Glutamatergic neuron (in vitro differentiated cells): ENCODE measurements around the gene MAST1. TPM values are rescaled to one million over a fixed set of nuclear protein-coding genes. Genes with fewer than 3 reads are reported as not detected.

Experiments
- DNase-seq: peaks from one replicate; pipeline ENCODE4 v3.0.0; 2022
- H3K27ac Mint-ChIP-seq: one replicate; pipeline ENCODE4 v1.8.0; 2020; ENCODE audit warnings: mild to moderate bottlenecking, mixed read lengths, inconsistent platforms; ENCODE audit not compliant: unreplicated experiment
- H3K27me3 Mint-ChIP-seq: one replicate; pipeline ENCODE4 v1.8.0; 2020; ENCODE audit warnings: mild to moderate bottlenecking, moderate library complexity, mixed read lengths, inconsistent platforms; ENCODE audit not compliant: unreplicated experiment
- H3K36me3 Mint-ChIP-seq: one replicate; pipeline ENCODE4 v1.8.0; 2020; ENCODE audit warnings: mild to moderate bottlenecking, mixed read lengths, inconsistent platforms; ENCODE audit not compliant: unreplicated experiment
- H3K4me1 Mint-ChIP-seq: one replicate; pipeline ENCODE4 v1.8.0; 2020; ENCODE audit warnings: mild to moderate bottlenecking, low read depth, mixed read lengths, inconsistent platforms; ENCODE audit not compliant: unreplicated experiment
- H3K4me3 Mint-ChIP-seq: one replicate; pipeline ENCODE4 v1.8.0; 2020; ENCODE audit warnings: mild to moderate bottlenecking, mixed read lengths, inconsistent platforms; ENCODE audit not compliant: unreplicated experiment
- H3K9me3 Mint-ChIP-seq: one replicate; pipeline ENCODE4 v1.8.0; 2020; ENCODE audit warnings: mild to moderate bottlenecking, moderate library complexity, mixed read lengths, inconsistent platforms; ENCODE audit not compliant: unreplicated experiment
- CTCF ChIP-seq: fragments of 200-600 bp; sonication (generic); IDR thresholded peaks from one replicate; pipeline ENCODE4 v1.5.0; 2021; ENCODE audit not compliant: partially characterized antibody, unreplicated experiment
- total RNA-seq: library from RNA; stranded (reverse); fragmentation: NEBNext Ultra II Directional; extraction: Animal tissue kit (Norgen Biotek cat#: 25700); gene quantifications from one replicate; pipeline ENCODE4 v1.2.1, GENCODE V29; 2021; ENCODE audit not compliant: unreplicated experiment

Gene MAST1
- total RNA-seq, 1 donor from 2014 or later: 230 TPM

- Mint-ChIP-seq H3K4me3 (peak overlapping the region; percentile 76), H3K4me1 (peaks cover 21% of the 10 kb centered on the region)
- no peak for DNase-seq
Observed at GRCh38 chr19:12790628-12791344, 47.5 kb upstream of the MAST1 start.

GRCh38 chr19:12791345-12792050 lies 46.8 kb upstream of the MAST1 start, which contains the start of gene JUNB:
TSS of gene JUNB (plus strand) at chr19:12791486. CDS start at chr19:12791772, 286 bp downstream.
- TF ChIP-seq CTCF: no peak
- Mint-ChIP-seq H3K36me3 (no peaks in the 10 kb centered on the region), H3K27ac (peak within 1 kb of the TSS; percentile 79), H3K4me1 (peaks cover 28% of the 10 kb centered on the region), H3K4me3 (peak within 1 kb of the TSS; percentile 88), H3K27me3 (peaks cover 11% of the 10 kb centered on the region), H3K9me3 (peaks cover 16% of the 10 kb centered on the region)
- peak; percentile 93 for DNase-seq

More at GRCh38 chr19:12790628-12791344, 47.5 kb upstream of the MAST1 start:
- Mint-ChIP-seq H3K9me3 (peaks cover 16% of the 10 kb centered on the region), H3K27ac (peak overlapping the region; percentile 48), H3K27me3 (peaks cover 11% of the 10 kb centered on the region), H3K36me3 (no peaks in the 10 kb centered on the region)
- TF ChIP-seq CTCF: no peak

- DNase-seq: peak; percentile 88
- Mint-ChIP-seq H3K27ac (peak overlapping the region; percentile 95), H3K4me1 (peaks cover 28% of the 10 kb centered on the region), H3K36me3 (no peaks in the 10 kb centered on the region), H3K27me3 (peaks cover 11% of the 10 kb centered on the region), H3K4me3 (peak overlapping the region; percentile 91), H3K9me3 (peaks cover 16% of the 10 kb centered on the region)
- TF ChIP-seq CTCF: no peak
Observed at GRCh38 chr19:12792051-12792852, 46.1 kb upstream of the MAST1 start.

GRCh38 chr19:12792853-12793289 lies 45.4 kb upstream of the MAST1 start:
- Mint-ChIP-seq H3K9me3 (peaks cover 16% of the 10 kb centered on the region), H3K4me3 (peak overlapping the region; percentile 91), H3K36me3 (no peaks in the 10 kb centered on the region), H3K27me3 (peaks cover 11% of the 10 kb centered on the region), H3K4me1 (peaks cover 28% of the 10 kb centered on the region), H3K27ac (peak overlapping the region; percentile 95)
- no peak for DNase-seq
- TF ChIP-seq CTCF: no peak
